HEK293 (cell line): ENCODE data around the gene ARMC12.

Experiments
- CTCF ChIP-seq: fragments of 450-650 bp; formaldehyde crosslinking; IDR thresholded peaks from 2 replicates; pipeline ENCODE4 v1.5.1; 2016; ENCODE audit warnings: missing biosample characterization, missing genetic modification characterization
- KLF1 ChIP-seq: fragments of 450-650 bp; formaldehyde crosslinking; IDR thresholded peaks from 2 replicates; pipeline ENCODE4 v1.5.1; 2016; ENCODE audit warnings: missing biosample characterization, missing genetic modification characterization
- KLF9 ChIP-seq: fragments of 450-650 bp; formaldehyde crosslinking; IDR thresholded peaks from 2 replicates; pipeline ENCODE4 v1.5.1; 2016; ENCODE audit warnings: missing biosample characterization, missing genetic modification characterization, low read depth
- MEIS1 ChIP-seq: sonication (generic); formaldehyde crosslinking; IDR thresholded peaks from 2 replicates; pipeline ENCODE4 v1.8.1; 2022; ENCODE audit warnings: missing genetic modification reagents, mild to moderate bottlenecking, borderline replicate concordance
- OSR2 ChIP-seq: fragments of 450-650 bp; formaldehyde crosslinking; IDR thresholded peaks from 2 replicates; pipeline ENCODE4 v1.5.1; 2016; ENCODE audit warnings: missing biosample characterization, missing genetic modification characterization
- PATZ1 ChIP-seq: fragments of 450-650 bp; formaldehyde crosslinking; IDR thresholded peaks from 2 replicates; pipeline ENCODE4 v1.5.1; 2016; ENCODE audit warnings: missing biosample characterization, missing genetic modification characterization
- SP3 ChIP-seq: fragments of 450-650 bp; formaldehyde crosslinking; IDR thresholded peaks from 2 replicates; pipeline ENCODE4 v1.5.1; 2016; ENCODE audit warnings: missing biosample characterization, missing genetic modification characterization
- ZBTB20 ChIP-seq: fragments of 450-650 bp; formaldehyde crosslinking; IDR thresholded peaks from 2 replicates; pipeline ENCODE4 v1.5.1; 2016; ENCODE audit warnings: missing biosample characterization, missing genetic modification characterization
- ZBTB8A ChIP-seq: fragments of 450-650 bp; formaldehyde crosslinking; IDR thresholded peaks from 2 replicates; pipeline ENCODE4 v1.5.1; 2016; ENCODE audit warnings: missing biosample characterization, missing genetic modification characterization
- ZEB2 ChIP-seq: fragments of 450-650 bp; formaldehyde crosslinking; IDR thresholded peaks from 2 replicates; pipeline ENCODE4 v1.5.1; 2016; ENCODE audit warnings: missing biosample characterization, missing genetic modification characterization
- ZNF112 ChIP-seq: fragments of 450-650 bp; formaldehyde crosslinking; IDR thresholded peaks from 2 replicates; pipeline ENCODE4 v1.5.0; 2017; ENCODE audit warnings: missing biosample characterization, missing genetic modification characterization
- ZNF155 ChIP-seq: fragments of 450-650 bp; formaldehyde crosslinking; IDR thresholded peaks from 2 replicates; pipeline ENCODE4 v1.5.1; 2016; ENCODE audit warnings: missing biosample characterization, missing genetic modification characterization
- ZNF157 ChIP-seq: fragments of 450-650 bp; formaldehyde crosslinking; IDR thresholded peaks from 2 replicates; pipeline ENCODE4 v1.5.1; 2016; ENCODE audit warnings: missing biosample characterization, missing genetic modification characterization
- ZNF202 ChIP-seq: fragments of 450-650 bp; formaldehyde crosslinking; IDR thresholded peaks from 2 replicates; pipeline ENCODE4 v1.5.1; 2016; ENCODE audit warnings: missing biosample characterization, missing genetic modification characterization, borderline replicate concordance
- ZNF239 ChIP-seq: fragments of 450-650 bp; formaldehyde crosslinking; IDR thresholded peaks from 2 replicates; pipeline ENCODE4 v1.5.1; 2016; ENCODE audit warnings: missing biosample characterization, missing genetic modification characterization
- ZNF26 ChIP-seq: fragments of 450-650 bp; formaldehyde crosslinking; IDR thresholded peaks from 2 replicates; pipeline ENCODE4 v1.5.1; 2016; ENCODE audit warnings: missing biosample characterization, missing genetic modification characterization
- ZNF311 ChIP-seq: fragments of 450-650 bp; formaldehyde crosslinking; IDR thresholded peaks from 2 replicates; pipeline ENCODE4 v1.5.1; 2017; ENCODE audit warnings: missing biosample characterization, missing genetic modification characterization, borderline replicate concordance
- ZNF366 ChIP-seq: fragments of 450-650 bp; formaldehyde crosslinking; conservative IDR thresholded peaks from 2 replicates; pipeline ENCODE4 v1.5.1; 2016; ENCODE audit warnings: missing biosample characterization, missing genetic modification characterization
- ZNF449 ChIP-seq: fragments of 450-650 bp; formaldehyde crosslinking; IDR thresholded peaks from 2 replicates; pipeline ENCODE4 v1.5.1; 2017; ENCODE audit warnings: missing biosample characterization, mild to moderate bottlenecking, missing genetic modification characterization, moderate library complexity
- ZNF473 ChIP-seq: fragments of 450-650 bp; formaldehyde crosslinking; IDR thresholded peaks from 2 replicates; pipeline ENCODE4 v1.5.1; 2017; ENCODE audit warnings: missing biosample characterization, missing genetic modification characterization
- ZNF521 ChIP-seq: fragments of 450-650 bp; formaldehyde crosslinking; IDR thresholded peaks from 2 replicates; pipeline ENCODE4 v1.5.1; 2017; ENCODE audit warnings: missing biosample characterization, mild to moderate bottlenecking, missing genetic modification characterization
- ZNF558 ChIP-seq: fragments of 450-650 bp; formaldehyde crosslinking; IDR thresholded peaks from 2 replicates; pipeline ENCODE4 v1.5.1; 2016; ENCODE audit warnings: missing biosample characterization, missing genetic modification characterization
- ZNF561 ChIP-seq: fragments of 450-650 bp; IDR thresholded peaks from 2 replicates; pipeline ENCODE4 v1.5.1; 2018; ENCODE audit warnings: missing biosample characterization, missing genetic modification characterization, borderline replicate concordance
- ZNF600 ChIP-seq: fragments of 450-650 bp; formaldehyde crosslinking; IDR thresholded peaks from 2 replicates; pipeline ENCODE4 v1.5.1; 2016; ENCODE audit warnings: missing biosample characterization, missing genetic modification characterization
- ZNF660 ChIP-seq: fragments of 450-650 bp; IDR thresholded peaks from 2 replicates; pipeline ENCODE4 v1.5.1; 2018; ENCODE audit warnings: missing biosample characterization, mild to moderate bottlenecking, missing genetic modification characterization
- ZNF677 ChIP-seq: fragments of 450-650 bp; IDR thresholded peaks from 2 replicates; pipeline ENCODE4 v1.5.0; 2018; ENCODE audit warnings: missing biosample characterization, mild to moderate bottlenecking, missing genetic modification characterization, moderate library complexity
- ZNF707 ChIP-seq: fragments of 450-650 bp; formaldehyde crosslinking; IDR thresholded peaks from 2 replicates; pipeline ENCODE4 v1.5.1; 2016; ENCODE audit warnings: missing biosample characterization, missing genetic modification characterization
- ZNF837 ChIP-seq: fragments of 450-650 bp; formaldehyde crosslinking; IDR thresholded peaks from 2 replicates; pipeline ENCODE4 v1.5.1; 2016; ENCODE audit warnings: missing biosample characterization, missing genetic modification characterization

The ARMC12 gene

GRCh38 chr6:35776364-35777215, 39.8 kb downstream of the ARMC12 start, which contains the start of gene CLPSL2 (continued):
- no peak for TF ChIP-seq ZNF26 (tag by site-specific recombination)
- no peak for TF ChIP-seq ZNF677 (tag by site-specific recombination)
- 0 out of 2 replicates have a peak, but pooled peaks have one; percentile 29 for TF ChIP-seq CTCF (tag by site-specific recombination)
- peak; percentile 86 for TF ChIP-seq ZBTB20 (tag by site-specific recombination)
- TF ChIP-seq ZNF837 (tag by site-specific recombination): no peak
- TF ChIP-seq ZNF449 (tag by site-specific recombination): peak; percentile 88
- TF ChIP-seq ZBTB8A: peak; percentile 95
- TF ChIP-seq ZNF660 (tag by site-specific recombination): 0 out of 2 replicates have a peak, but pooled peaks have one; percentile 15
- 0 out of 2 replicates have a peak, but pooled peaks have one; percentile 43 for TF ChIP-seq ZNF600 (tag by site-specific recombination)
- TF ChIP-seq ZEB2 (tag by site-specific recombination): 0 out of 2 replicates have a peak, but pooled peaks have one; percentile 23
- TF ChIP-seq ZNF239: no peak
- no peak for TF ChIP-seq OSR2 (tag by site-specific recombination)
- TF ChIP-seq MEIS1 (CRISPR knock-in tag): no peak
- peak; percentile 68 for TF ChIP-seq KLF1 (tag by site-specific recombination)
- peak; percentile 83 for TF ChIP-seq ZNF366
- TF ChIP-seq ZNF157 (tag by site-specific recombination): no peak
- TF ChIP-seq SP3 (tag by site-specific recombination): no peak
- TF ChIP-seq ZNF202 (tag by site-specific recombination): no peak
- TF ChIP-seq ZNF112 (tag by site-specific recombination): no peak
- peak; percentile 25; the same call in 1 of the 2 replicates for TF ChIP-seq KLF9
- no peak for TF ChIP-seq ZNF707 (tag by site-specific recombination)
- TF ChIP-seq ZNF311: no peak
- no peak for TF ChIP-seq ZNF473
- peak; percentile 66 for TF ChIP-seq PATZ1
- no peak for TF ChIP-seq ZNF155 (tag by site-specific recombination)
- peak; percentile 90; the same call in 1 of the 2 replicates for TF ChIP-seq ZNF561 (tag by site-specific recombination)
- TF ChIP-seq ZNF558 (tag by site-specific recombination): no peak
- TF ChIP-seq ZNF521 (tag by site-specific recombination): no peak
- TF ChIP-seq, all 188 proteins: peak for 29
